ENCODE data around the gene PTMA.

DNA sequence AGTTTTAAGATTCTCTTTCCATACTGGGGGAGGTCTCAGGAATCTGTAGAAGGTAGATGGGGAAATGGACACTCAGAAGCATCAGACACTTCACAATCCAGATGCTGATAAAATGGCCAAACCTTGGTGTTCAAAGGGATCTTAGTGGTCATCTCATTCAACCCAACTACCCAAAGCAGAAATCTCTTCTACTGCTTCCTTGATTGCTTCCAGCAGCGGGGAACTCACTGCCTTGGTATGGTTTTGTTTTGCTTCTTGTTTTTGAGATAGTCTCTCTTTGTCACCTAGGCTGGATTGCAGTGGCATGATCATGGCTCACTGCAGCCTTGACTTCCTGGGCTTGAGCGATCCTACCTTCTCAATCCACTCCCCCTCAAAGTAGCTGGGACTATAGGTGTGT is 39.3 kb upstream of the PTMA start:
- TF ChIP-seq CTCF (IDR thresholded peaks at IDR 0.05): no peak
- no peak for TF ChIP-seq POLR2AphosphoS5 (IDR thresholded peaks at IDR 0.05)

All from upper lobe of left lung (tissue), 4 donors.